B cell (primary cell): ENCODE results near the gene KRT37. TPM values are rescaled to one million over a fixed set of nuclear protein-coding genes. Genes with fewer than 3 reads are reported as not detected.

Experiments
- ATAC-seq: fragments of 200-7000 bp; cut with Tn5 transposase; one replicate; pipeline ENCODE4 v1.10.0; 2021; ENCODE audit warnings: low read depth, mild to moderate bottlenecking, moderate number of reproducible peaks, moderate library complexity
- CTCF ChIA-PET: fragments of 350-600 bp; sonication (Branson Sonifier 250); formaldehyde crosslinking; loops from one replicate; lab custom pipeline; 2021; ENCODE audit warnings: antibody characterized with exemption, inconsistent platforms; lab: Charles Lee
- POLR2A ChIA-PET: fragments of 350-600 bp; sonication (Branson Sonifier 250); formaldehyde crosslinking; loops from one replicate; lab custom pipeline; 2021; ENCODE audit warnings: antibody characterized with exemption; lab: Charles Lee
- DNase-seq: peaks from one replicate; pipeline ENCODE4 v3.0.0; 2013
- H2AFZ ChIP-seq: 2 replicates; pipeline ENCODE4 v1.6.1; 2012; ENCODE audit warnings: mild to moderate bottlenecking, low read depth, low read length; ENCODE audit not compliant: insufficient read depth, poor library complexity, severe bottlenecking
- H3K27ac ChIP-seq, 2 donors: 1 replicate in 1 of 2; 2 replicates in 1 of 2; pipeline ENCODE4 v1.5.1; 2012 to 2013; ENCODE audit warnings: low read length in 2 of 2, mild to moderate bottlenecking in 2 of 2, moderate library complexity in 1 of 2
- H3K27me3 ChIP-seq, 4 experiments: fragments of 200-600 bp in 1 of 4; sonication (generic) in 1 of 4; replicated peaks in 1 of 4; 1 replicate in 2 of 4; 2 replicates in 2 of 4; pipeline versions ENCODE4 v1.6.1 to v1.7.0; 2013 to 2016; ENCODE audit warnings: low read length in 3 of 4, mild to moderate bottlenecking in 2 of 4, mixed read lengths in 1 of 4, moderate library complexity in 1 of 4; ENCODE audit not compliant: insufficient read depth in 4 of 4, control insufficient read depth in 3 of 4; ENCODE audit errors: control extremely low read depth in 1 of 4
- H3K36me3 ChIP-seq, 2 experiments: replicated peaks in 1 of 2; 1 replicate in 1 of 2; 2 replicates in 1 of 2; pipeline versions ENCODE4 v1.6.1 to v1.7.1; 2013; ENCODE audit warnings: low read length in 1 of 2; ENCODE audit not compliant: insufficient read depth in 2 of 2, control insufficient read depth in 1 of 2; ENCODE audit errors: control extremely low read depth in 1 of 2, extremely low read depth in 1 of 2
- H3K4me1 ChIP-seq, 2 donors: fragments of 200-600 bp in 1 of 2; sonication (generic) in 1 of 2; 1 replicate in 1 of 2; 2 replicates in 1 of 2; pipeline versions ENCODE4 v1.5.1 to v1.6.1; 2013 to 2017; ENCODE audit warnings: low read length in 2 of 2; ENCODE audit not compliant: control insufficient read depth in 2 of 2, insufficient read depth in 2 of 2
- H3K4me2 ChIP-seq: replicated peaks from 2 replicates; pipeline ENCODE3; 2012; ENCODE audit warnings: mild to moderate bottlenecking, low read depth, low read length; ENCODE audit not compliant: poor library complexity, severe bottlenecking
- H3K4me3 ChIP-seq, 5 experiments: fragments of 200-600 bp in 1 of 5; sonication (generic) in 1 of 5; 1 replicate in 3 of 5; 2 replicates in 2 of 5; pipeline versions ENCODE4 v1.5.1 to v1.7.0; 2011 to 2016; ENCODE audit warnings: low read length in 4 of 5, mild to moderate bottlenecking in 4 of 5, low read depth in 2 of 5, control low read depth in 1 of 5, moderate library complexity in 1 of 5; ENCODE audit not compliant: insufficient read depth in 1 of 5; ENCODE audit errors: control extremely low read depth in 1 of 5, extremely low read depth in 1 of 5
- H3K79me2 ChIP-seq: fragments of 200-600 bp; sonication (generic); one replicate; pipeline ENCODE4 v1.6.0; 2016; ENCODE audit warnings: low read length; ENCODE audit not compliant: control insufficient read depth, insufficient read depth
- H3K9ac ChIP-seq: fragments of 200-600 bp; sonication (generic); 2 replicates; pipeline ENCODE4 v1.6.1; 2017; ENCODE audit warnings: mild to moderate bottlenecking, low read length, moderate library complexity
- H3K9me3 ChIP-seq, 3 donors: one replicate each; pipeline versions ENCODE4 v1.6.1 to v1.7.1; 2013; ENCODE audit warnings: low read length in 2 of 3; ENCODE audit not compliant: control insufficient read depth in 2 of 3, insufficient read depth in 1 of 3; ENCODE audit errors: control extremely low read depth in 1 of 3
- H4K20me1 ChIP-seq: 2 replicates; pipeline ENCODE4 v1.6.0; 2012; ENCODE audit warnings: mild to moderate bottlenecking, low read length; ENCODE audit not compliant: insufficient read depth, control insufficient read depth, poor library complexity, severe bottlenecking
- H3K27ac Mint-ChIP-seq: one replicate; pipeline ENCODE4 v1.8.0; 2021; ENCODE audit warnings: mixed read lengths
- H3K27me3 Mint-ChIP-seq: one replicate; pipeline ENCODE4 v1.8.0; 2021; ENCODE audit warnings: mixed read lengths
- H3K4me1 Mint-ChIP-seq: one replicate; pipeline ENCODE4 v1.8.0; 2021; ENCODE audit warnings: mixed read lengths
- H3K4me3 Mint-ChIP-seq: one replicate; pipeline ENCODE4 v1.8.0; 2021; ENCODE audit warnings: mixed read lengths
- H3K9me3 Mint-ChIP-seq: one replicate; pipeline ENCODE4 v1.8.0; 2022; ENCODE audit warnings: mixed read lengths; ENCODE audit not compliant: insufficient read depth
- EZH2 ChIP-seq: IDR thresholded peaks from 2 replicates; pipeline ENCODE4 v1.6.1; 2012; ENCODE audit warnings: borderline replicate concordance, low read depth, mild to moderate bottlenecking, moderate library complexity, low read length; ENCODE audit not compliant: insufficient read depth, poor library complexity, severe bottlenecking
- WGBS: methylation state at CpG from one replicate; pipeline ENCODE4 v1.1.5; 2013; ENCODE audit warnings: missing lambda C conversion rate; ENCODE audit not compliant: insufficient coverage; 5-methylcytosine and 5-hydroxymethylcytosine counted together
- intact Hi-C: fragments of 100-400 bp; cut with micrococcal nuclease; formaldehyde crosslinking; loops from one replicate; pipeline ENCODE4 v1.10.0; 2022
- polyA plus RNA-seq: library from polyadenylated mRNA; depleted of rRNA; stranded (reverse); fragments of >200 nt; gene quantifications from 2 replicates; pipeline ENCODE4 v1.2.3, GENCODE V29; 2012
- total RNA-seq, 2 donors: library from RNA; stranded (reverse); fragments of 120-200 nt in 1 of 2; gene quantifications; 1 replicate in 1 of 2; 2 replicates in 1 of 2; pipeline versions ENCODE4 v1.2.3 to v1.2.4, GENCODE V29; 2013 to 2022
- TF ChIP-seq, protein P1 (sequence below): fragments of 200-600 bp; IDR thresholded peaks from one replicate; pipeline ENCODE4 v1.8.0; 2022; ENCODE audit warnings: antibody characterized with exemption, mild to moderate bottlenecking

The KRT37 gene
- total and polyA plus RNA-seq, 2 donors (not counting 1 experiment from before 2014, with no cell fraction given) = not detected

- Mint-ChIP-seq H3K27ac (no peak overlapping the region), H3K27me3 (peaks cover 43% of the 10 kb centered on the region), H3K4me3 (no peak overlapping the region), H3K4me1 (no peaks in the 10 kb centered on the region), H3K9me3 (no peaks in the 10 kb centered on the region)
- DNase-seq (no peak), ATAC-seq (no peak)
- ChIA-PET CTCF (no interaction called here), POLR2A (no interaction called here)
- intact Hi-C loops = no loop called here
- H3K27me3 ChIP-seq = peaks cover 0 to 4% (median 2%) of the 10 kb centered on the region in 4 experiments
- H3K4me1 ChIP-seq = no peaks in the 10 kb centered on the region
- no peak for TF ChIP-seq EZH2
- TF ChIP-seq, protein P1, sequence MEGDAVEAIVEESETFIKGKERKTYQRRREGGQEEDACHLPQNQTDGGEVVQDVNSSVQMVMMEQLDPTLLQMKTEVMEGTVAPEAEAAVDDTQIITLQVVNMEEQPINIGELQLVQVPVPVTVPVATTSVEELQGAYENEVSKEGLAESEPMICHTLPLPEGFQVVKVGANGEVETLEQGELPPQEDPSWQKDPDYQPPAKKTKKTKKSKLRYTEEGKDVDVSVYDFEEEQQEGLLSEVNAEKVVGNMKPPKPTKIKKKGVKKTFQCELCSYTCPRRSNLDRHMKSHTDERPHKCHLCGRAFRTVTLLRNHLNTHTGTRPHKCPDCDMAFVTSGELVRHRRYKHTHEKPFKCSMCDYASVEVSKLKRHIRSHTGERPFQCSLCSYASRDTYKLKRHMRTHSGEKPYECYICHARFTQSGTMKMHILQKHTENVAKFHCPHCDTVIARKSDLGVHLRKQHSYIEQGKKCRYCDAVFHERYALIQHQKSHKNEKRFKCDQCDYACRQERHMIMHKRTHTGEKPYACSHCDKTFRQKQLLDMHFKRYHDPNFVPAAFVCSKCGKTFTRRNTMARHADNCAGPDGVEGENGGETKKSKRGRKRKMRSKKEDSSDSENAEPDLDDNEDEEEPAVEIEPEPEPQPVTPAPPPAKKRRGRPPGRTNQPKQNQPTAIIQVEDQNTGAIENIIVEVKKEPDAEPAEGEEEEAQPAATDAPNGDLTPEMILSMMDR = no peak
- no peak overlapping the region for H3K27ac ChIP-seq
- no peak overlapping the region for H2AFZ ChIP-seq
- H3K79me2 ChIP-seq = no peaks in the 10 kb centered on the region
- H3K9ac ChIP-seq = no peak overlapping the region
- H3K4me2 ChIP-seq = no peak overlapping the region
- H3K4me3 ChIP-seq = no peak overlapping the region
- H4K20me1 ChIP-seq = no peaks in the 10 kb centered on the region
- WGBS = 94% methylated on average over 8 of the region's 8 CpGs
- H3K9me3 ChIP-seq = peaks cover 0 to 12% (median 0%) of the 10 kb centered on the region in 3 donors
- no peaks in the 10 kb centered on the region for H3K36me3 ChIP-seq
Observed at GRCh38 chr17:41463746-41464145, 39.4 kb upstream of the KRT37 start.

- WGBS = 74% methylated on average over 15 of the region's 15 CpGs
- CTCF ChIA-PET = no interaction called here
- Histone ChIP-seq H3K27me3 (peaks cover 0 to 3% (median 0%) of the 10 kb centered on the region in 4 experiments), H3K9me3 (peaks cover 0 to 12% (median 0%) of the 10 kb centered on the region in 3 donors), H2AFZ (no peak overlapping the region), H3K27ac (no peak overlapping the region), H3K36me3 (no peaks in the 10 kb centered on the region), H3K4me3 (no peak overlapping the region), H3K4me2 (no peak overlapping the region), H3K79me2 (no peaks in the 10 kb centered on the region), H4K20me1 (no peaks in the 10 kb centered on the region), H3K9ac (no peak overlapping the region), H3K4me1 (no peaks in the 10 kb centered on the region)
- Mint-ChIP-seq H3K4me1 (no peaks in the 10 kb centered on the region), H3K27me3 (peaks cover 47% of the 10 kb centered on the region), H3K9me3 (no peaks in the 10 kb centered on the region), H3K27ac (no peak overlapping the region), H3K4me3 (no peak overlapping the region)
- intact Hi-C loops = no loop called here
- no peak for DNase-seq
- POLR2A ChIA-PET = no interaction called here
- no peak for ATAC-seq
- TF ChIP-seq, protein P1 = no peak
- no peak for TF ChIP-seq EZH2
Observed at GRCh38 chr17:41462705-41463104, 38.3 kb upstream of the KRT37 start.
